Activated T-cell treated with anti-CD3 and anti-CD28 coated beads, Interleukin-2, amount 50 U/mL, for 72 hours (primary cell): ENCODE measurements around the gene PRR35. TPM values are rescaled to one million over a fixed set of nuclear protein-coding genes. Genes with fewer than 3 reads are reported as not detected.

Experiments
- ATAC-seq, 2 donors: fragments of 150-1000 bp; cut with Tn5 transposase; replicated peaks in 1 of 2; 2 replicates each; pipeline ENCODE4 v1.10.0; 2021; ENCODE audit warnings: moderate library complexity in 2 of 2, mild to moderate bottlenecking in 1 of 2
- DNase-seq, 2 donors: peaks; one replicate each; pipeline ENCODE4 v3.0.0; 2021 to 2022; ENCODE audit warnings: mixed read lengths in 1 of 2
- H3K27ac Mint-ChIP-seq: one replicate; pipeline ENCODE4 v1.8.0; 2022; ENCODE audit warnings: mild to moderate bottlenecking, moderate library complexity, mixed read lengths
- H3K27me3 Mint-ChIP-seq: one replicate; pipeline ENCODE4 v1.8.0; 2022; ENCODE audit warnings: low read depth, mixed read lengths
- H3K36me3 Mint-ChIP-seq, 2 donors: one replicate each; pipeline ENCODE4 v1.8.0; 2022; ENCODE audit warnings: mixed read lengths in 2 of 2, mild to moderate bottlenecking in 1 of 2; ENCODE audit not compliant: insufficient read depth in 2 of 2
- H3K4me1 Mint-ChIP-seq: one replicate; pipeline ENCODE4 v1.8.0; 2022; ENCODE audit warnings: low read depth, mixed read lengths
- H3K4me3 Mint-ChIP-seq, 2 donors: one replicate each; pipeline ENCODE4 v1.8.0; 2022; ENCODE audit warnings: mild to moderate bottlenecking in 2 of 2, mixed read lengths in 2 of 2, moderate library complexity in 2 of 2
- H3K9me3 Mint-ChIP-seq, 2 donors: one replicate each; pipeline ENCODE4 v1.8.0; 2022; ENCODE audit warnings: mixed read lengths in 2 of 2
- total RNA-seq, 2 donors: library from RNA; stranded (reverse); gene quantifications; one replicate each; pipeline ENCODE4 v1.2.3, GENCODE V29; 2022

The PRR35 gene
- total RNA-seq, 2 donors from 2014 or later, result 0.10 TPM; not detected in 1

- Mint-ChIP-seq H3K4me3 (no peak overlapping the region), H3K36me3 (peaks cover 0 to under 1% of the 10 kb centered on the region in 2 donors), H3K4me1 (no peaks in the 10 kb centered on the region), H3K27me3 (no peaks in the 10 kb centered on the region), H3K27ac (no peak overlapping the region), H3K9me3 (no peaks in the 10 kb centered on the region)
- peak; percentile 39 to 48 for DNase-seq
- ATAC-seq, result peak; percentile 59 to 61
Observed at GRCh38 chr16:546909-547770, 13.1 kb upstream of the PRR35 start.

- H3K4me3 Mint-ChIP-seq, result no peak overlapping the region
- no peaks in the 10 kb centered on the region for H3K9me3 Mint-ChIP-seq
- no peak overlapping the region for H3K27ac Mint-ChIP-seq
- H3K27me3 Mint-ChIP-seq, result no peaks in the 10 kb centered on the region
- DNase-seq (no peak), ATAC-seq (no peak)
- no peaks in the 10 kb centered on the region for H3K36me3 Mint-ChIP-seq
- H3K4me1 Mint-ChIP-seq, result no peaks in the 10 kb centered on the region
Observed at GRCh38 chr16:548586-548985, 11.6 kb upstream of the PRR35 start.

GRCh38 chr16:549544-550263 is 10.5 kb upstream of the PRR35 start:
- H3K9me3 Mint-ChIP-seq, result no peaks in the 10 kb centered on the region
- H3K27ac Mint-ChIP-seq, result no peak overlapping the region
- no peak for ATAC-seq
- no peak overlapping the region for H3K4me3 Mint-ChIP-seq
- no peaks in the 10 kb centered on the region for H3K4me1 Mint-ChIP-seq
- no peak for DNase-seq
- H3K27me3 Mint-ChIP-seq, result no peaks in the 10 kb centered on the region
- H3K36me3 Mint-ChIP-seq, result no peaks in the 10 kb centered on the region

GRCh38 chr16:551210-551609 is 9.0 kb upstream of the PRR35 start:
- no peak for DNase-seq
- Mint-ChIP-seq H3K36me3 (no peaks in the 10 kb centered on the region), H3K4me1 (no peaks in the 10 kb centered on the region), H3K4me3 (no peak overlapping the region), H3K9me3 (no peaks in the 10 kb centered on the region), H3K27me3 (no peaks in the 10 kb centered on the region), H3K27ac (no peak overlapping the region)
- no peak for ATAC-seq

- H3K9me3 Mint-ChIP-seq, result no peaks in the 10 kb centered on the region
- no peak overlapping the region for H3K4me3 Mint-ChIP-seq
- H3K36me3 Mint-ChIP-seq, result no peaks in the 10 kb centered on the region
- ATAC-seq, result no peak
- H3K27me3 Mint-ChIP-seq, result no peaks in the 10 kb centered on the region
- no peak for DNase-seq
- H3K4me1 Mint-ChIP-seq, result no peaks in the 10 kb centered on the region
- H3K27ac Mint-ChIP-seq, result no peak overlapping the region
Observed at GRCh38 chr16:552171-552570, 8.0 kb upstream of the PRR35 start.

GRCh38 chr16:553601-554296 is 6.4 kb upstream of the PRR35 start:
- Mint-ChIP-seq H3K36me3 (no peaks in the 10 kb centered on the region), H3K27me3 (no peaks in the 10 kb centered on the region), H3K27ac (no peak overlapping the region), H3K4me3 (no peak overlapping the region), H3K4me1 (no peaks in the 10 kb centered on the region), H3K9me3 (no peaks in the 10 kb centered on the region)
- DNase-seq, result no peak
- no peak for ATAC-seq

- no peaks in the 10 kb centered on the region for H3K4me1 Mint-ChIP-seq
- no peaks in the 10 kb centered on the region for H3K27me3 Mint-ChIP-seq
- H3K27ac Mint-ChIP-seq, result no peak overlapping the region
- ATAC-seq, result no peak
- DNase-seq, result no peak
- H3K9me3 Mint-ChIP-seq, result no peaks in the 10 kb centered on the region
- H3K4me3 Mint-ChIP-seq, result no peak overlapping the region
- no peaks in the 10 kb centered on the region for H3K36me3 Mint-ChIP-seq
Observed at GRCh38 chr16:554297-554621, 5.9 kb upstream of the PRR35 start.

- Mint-ChIP-seq H3K4me3 (no peak overlapping the region), H3K9me3 (no peaks in the 10 kb centered on the region), H3K4me1 (no peaks in the 10 kb centered on the region), H3K36me3 (no peaks in the 10 kb centered on the region), H3K27me3 (no peaks in the 10 kb centered on the region), H3K27ac (no peak overlapping the region)
- DNase-seq, result no peak
- ATAC-seq, result no peak
Observed at GRCh38 chr16:554640-555365, 5.4 kb upstream of the PRR35 start.

GRCh38 chr16:555528-556473 is 4.4 kb upstream of the PRR35 start:
- Mint-ChIP-seq H3K4me3 (no peak overlapping the region), H3K36me3 (no peaks in the 10 kb centered on the region), H3K27ac (no peak overlapping the region), H3K4me1 (no peaks in the 10 kb centered on the region), H3K27me3 (no peaks in the 10 kb centered on the region), H3K9me3 (no peaks in the 10 kb centered on the region)
- DNase-seq (no peak), ATAC-seq (no peak)

GRCh38 chr16:556474-557173 is 3.6 kb upstream of the PRR35 start:
- DNase-seq, result no peak
- no peaks in the 10 kb centered on the region for H3K9me3 Mint-ChIP-seq
- H3K27ac Mint-ChIP-seq, result no peak overlapping the region
- no peak overlapping the region for H3K4me3 Mint-ChIP-seq
- no peaks in the 10 kb centered on the region for H3K36me3 Mint-ChIP-seq
- no peak for ATAC-seq
- H3K4me1 Mint-ChIP-seq, result no peaks in the 10 kb centered on the region
- no peaks in the 10 kb centered on the region for H3K27me3 Mint-ChIP-seq

- Mint-ChIP-seq H3K4me3 (no peak overlapping the region), H3K9me3 (no peaks in the 10 kb centered on the region), H3K4me1 (no peaks in the 10 kb centered on the region), H3K36me3 (no peaks in the 10 kb centered on the region), H3K27ac (no peak overlapping the region), H3K27me3 (no peaks in the 10 kb centered on the region)
- ATAC-seq, result no peak
- DNase-seq, result no peak
Observed at GRCh38 chr16:557463-558297, 2.5 kb upstream of the PRR35 start.
